Stimulated activated naive B cell treated with anti-CD40 and anti-IgM and Interleukin-4, amounts not matched to agents 10 μg/mL and 1 μg/mL and 100 μg/mL, for 72 hours (primary cell): ENCODE results near the gene USB1.

ENCODE experiments used
- ATAC-seq, 2 donors: fragments of 150-1000 bp; cut with Tn5 transposase; replicated peaks; 2 replicates each; pipeline ENCODE4 v1.10.0; 2021; ENCODE audit warnings: moderate library complexity in 1 of 2
- DNase-seq: peaks from one replicate; pipeline ENCODE4 v3.0.0; 2021
- H3K27ac Mint-ChIP-seq: one replicate; pipeline ENCODE4 v1.8.0; 2022; ENCODE audit warnings: mild to moderate bottlenecking, mixed read lengths
- H3K27me3 Mint-ChIP-seq, 2 donors: one replicate each; pipeline ENCODE4 v1.8.0; 2022; ENCODE audit warnings: mixed read lengths in 2 of 2
- H3K36me3 Mint-ChIP-seq, 2 donors: one replicate each; pipeline ENCODE4 v1.8.0; 2022; ENCODE audit warnings: mixed read lengths in 2 of 2, mild to moderate bottlenecking in 1 of 2
- H3K4me1 Mint-ChIP-seq, 2 donors: one replicate each; pipeline ENCODE4 v1.8.0; 2022; ENCODE audit warnings: mixed read lengths in 2 of 2, mild to moderate bottlenecking in 1 of 2
- H3K4me3 Mint-ChIP-seq, 2 donors: one replicate each; pipeline ENCODE4 v1.8.0; 2022; ENCODE audit warnings: mild to moderate bottlenecking in 2 of 2, mixed read lengths in 2 of 2, moderate library complexity in 1 of 2
- H3K9me3 Mint-ChIP-seq, 2 donors: one replicate each; pipeline ENCODE4 v1.8.0; 2022; ENCODE audit warnings: mixed read lengths in 2 of 2, mild to moderate bottlenecking in 1 of 2

Gene USB1

DNA sequence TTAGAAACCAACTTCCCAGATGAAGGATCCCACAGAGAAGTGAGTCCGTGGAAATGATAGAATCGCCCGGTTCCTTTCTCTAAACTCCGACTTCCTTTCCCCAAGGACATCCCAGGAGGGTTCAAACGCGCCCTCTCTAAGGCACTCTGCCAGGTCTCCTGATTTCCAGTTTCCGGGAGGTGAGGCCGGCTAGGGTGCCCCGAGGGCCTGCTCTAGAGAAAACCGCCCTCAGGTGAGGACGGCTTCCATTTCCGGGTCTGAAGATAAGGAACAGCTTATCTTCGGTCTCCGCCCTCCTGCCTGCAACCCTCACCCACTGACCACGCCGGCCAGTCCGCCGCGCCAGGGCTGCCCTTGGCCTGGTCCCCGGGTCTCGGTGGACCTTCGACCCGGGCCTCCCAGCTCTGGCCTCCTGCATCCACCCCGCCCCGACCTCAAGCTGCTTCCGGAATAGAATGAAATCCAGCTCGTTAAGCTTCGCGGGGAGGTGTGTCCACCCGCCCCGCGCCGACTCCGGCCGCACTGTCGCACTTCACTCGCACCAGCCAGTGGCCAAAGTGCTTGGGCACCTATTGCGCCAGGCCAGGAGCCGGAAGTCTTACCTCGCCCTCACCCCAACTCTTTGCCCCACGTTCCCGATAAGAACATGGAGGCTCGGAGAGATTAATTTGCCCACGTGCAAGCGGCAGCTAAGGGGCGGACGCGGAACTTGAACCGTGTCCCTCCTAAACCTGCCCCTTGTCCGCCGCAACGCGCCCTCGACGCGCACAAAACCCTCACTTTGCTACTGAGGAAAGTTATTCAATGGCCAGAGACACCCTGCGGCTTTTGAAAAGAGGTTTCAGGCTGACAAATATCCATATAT, 23.5 kb downstream of the USB1 start:
- H3K27ac Mint-ChIP-seq = peak overlapping the region; percentile 39
- H3K4me1 Mint-ChIP-seq = peaks cover 13 to 18% of the 10 kb centered on the region in 2 donors
- H3K4me3 Mint-ChIP-seq = peak overlapping the region; percentile 79 to 83
- H3K36me3 Mint-ChIP-seq = peaks cover 3 to 4% of the 10 kb centered on the region in 2 donors
- H3K9me3 Mint-ChIP-seq = no peaks in the 10 kb centered on the region
- no peak for ATAC-seq
- no peak for DNase-seq
- H3K27me3 Mint-ChIP-seq = peaks cover 42 to 46% of the 10 kb centered on the region in 2 donors

GRCh38 chr16:58025351-58026138, 24.3 kb downstream of the USB1 start, which contains the start of gene MMP15:
Gene MMP15 (plus strand): TSS chr16:58025754. CDS start chr16:58026351, 597 bp downstream.
- peak; percentile 29 for DNase-seq
- Mint-ChIP-seq H3K9me3 (no peaks in the 10 kb centered on the region), H3K36me3 (peaks cover 3 to 4% of the 10 kb centered on the region in 2 donors), H3K27me3 (peaks cover 46 to 49% of the 10 kb centered on the region in 2 donors), H3K27ac (peak within 1 kb of the TSS; percentile 39), H3K4me1 (peaks cover 12 to 13% of the 10 kb centered on the region in 2 donors), H3K4me3 (peak within 1 kb of the TSS; percentile 79 to 83)
- ATAC-seq = peak; percentile 71 to 74

DNA sequence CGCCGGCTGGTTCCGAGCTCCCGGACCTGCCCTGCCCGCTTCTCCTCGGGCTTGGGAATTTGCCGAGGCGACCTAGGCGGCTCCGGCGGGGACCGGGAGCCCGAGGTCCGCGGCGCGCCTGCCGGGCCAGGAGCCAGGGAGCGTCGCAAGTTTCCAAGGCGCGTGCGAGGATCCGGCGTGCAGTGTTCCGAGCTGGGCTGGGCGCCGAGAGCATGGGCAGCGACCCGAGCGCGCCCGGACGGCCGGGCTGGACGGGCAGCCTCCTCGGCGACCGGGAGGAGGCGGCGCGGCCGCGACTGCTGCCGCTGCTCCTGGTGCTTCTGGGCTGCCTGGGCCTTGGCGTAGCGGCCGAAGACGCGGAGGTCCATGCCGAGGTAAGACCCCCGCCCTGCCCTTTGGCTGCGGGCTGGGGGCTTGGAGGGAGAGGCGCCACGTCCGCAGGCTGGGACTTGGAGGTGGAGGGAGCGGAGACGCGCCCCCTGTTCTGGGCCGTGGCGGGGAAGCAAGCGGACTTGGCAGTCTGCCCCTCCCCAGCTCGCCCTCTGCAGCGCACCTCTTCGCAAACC, 25.0 kb downstream of the USB1 start:
- Mint-ChIP-seq H3K4me1 (peaks cover 9 to 11% of the 10 kb centered on the region in 2 donors), H3K27ac (no peak overlapping the region), H3K4me3 (peak overlapping the region; percentile 46 to 67), H3K36me3 (peaks cover 3% of the 10 kb centered on the region in 2 donors), H3K9me3 (no peaks in the 10 kb centered on the region), H3K27me3 (peaks cover 46 to 49% of the 10 kb centered on the region in 2 donors)
- ATAC-seq = peak; percentile 19 to 20
- no peak for DNase-seq

GRCh38 chr16:58026705-58027160, 25.5 kb downstream of the USB1 start:
- Mint-ChIP-seq H3K4me1 (peaks cover 9 to 11% of the 10 kb centered on the region in 2 donors), H3K4me3 (peak overlapping the region; percentile 46 to 67), H3K27me3 (peaks cover 46 to 49% of the 10 kb centered on the region in 2 donors), H3K36me3 (peaks cover 0 to under 1% of the 10 kb centered on the region in 2 donors), H3K27ac (no peak overlapping the region), H3K9me3 (no peaks in the 10 kb centered on the region)
- no peak for DNase-seq
- ATAC-seq = no peak

DNA sequence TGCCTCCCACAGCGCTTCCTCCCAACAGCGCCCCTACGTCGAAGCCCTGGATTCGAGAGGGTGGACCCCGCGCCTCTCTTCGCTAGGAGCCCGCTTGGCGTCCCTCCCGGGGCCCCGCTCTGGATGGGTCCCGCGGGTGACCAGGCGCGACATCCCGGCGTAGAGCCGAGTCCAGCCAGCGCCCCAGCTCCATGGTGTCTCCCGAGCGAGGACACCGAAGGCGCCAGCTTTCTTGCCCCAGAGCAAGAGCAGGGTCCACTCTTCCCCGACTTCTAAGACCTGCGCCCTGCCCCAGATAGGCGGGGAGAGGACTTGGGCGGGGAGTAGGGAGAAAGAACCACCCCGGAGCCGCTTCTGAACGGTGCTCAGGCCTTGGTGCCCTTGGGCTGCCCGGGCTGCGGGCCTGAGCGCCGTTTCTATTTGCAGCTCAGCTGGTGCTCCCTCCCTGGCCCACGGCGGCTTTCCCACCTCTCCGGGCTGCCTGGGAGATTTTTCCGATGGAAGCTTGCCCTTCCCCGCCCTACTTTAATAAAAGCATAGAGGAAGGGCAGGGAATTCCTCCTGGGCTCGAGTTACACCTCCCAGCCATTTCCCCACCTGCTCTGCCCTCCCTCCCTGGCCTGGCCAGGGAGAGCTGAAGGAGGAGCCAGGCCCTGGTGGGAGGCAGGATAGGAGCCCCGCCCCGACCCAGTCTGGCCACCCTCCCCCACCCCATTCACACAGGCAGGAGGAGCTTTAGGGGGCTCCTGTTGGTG, 26.1 kb downstream of the USB1 start:
- no peak for ATAC-seq
- peaks cover 45 to 49% of the 10 kb centered on the region in 2 donors for H3K27me3 Mint-ChIP-seq
- H3K9me3 Mint-ChIP-seq = no peaks in the 10 kb centered on the region
- DNase-seq = no peak
- H3K27ac Mint-ChIP-seq = no peak overlapping the region
- peaks cover 9% of the 10 kb centered on the region in 2 donors for H3K4me1 Mint-ChIP-seq
- no peaks in the 10 kb centered on the region for H3K36me3 Mint-ChIP-seq
- no peak overlapping the region for H3K4me3 Mint-ChIP-seq

GRCh38 chr16:58027916-58028455, 26.8 kb downstream of the USB1 start:
- Mint-ChIP-seq H3K4me3 (no peak overlapping the region), H3K4me1 (peaks cover 7 to 9% of the 10 kb centered on the region in 2 donors), H3K36me3 (no peaks in the 10 kb centered on the region), H3K27ac (no peak overlapping the region), H3K9me3 (no peaks in the 10 kb centered on the region), H3K27me3 (peaks cover 42 to 49% of the 10 kb centered on the region in 2 donors)
- ATAC-seq (no peak), DNase-seq (no peak)

DNA sequence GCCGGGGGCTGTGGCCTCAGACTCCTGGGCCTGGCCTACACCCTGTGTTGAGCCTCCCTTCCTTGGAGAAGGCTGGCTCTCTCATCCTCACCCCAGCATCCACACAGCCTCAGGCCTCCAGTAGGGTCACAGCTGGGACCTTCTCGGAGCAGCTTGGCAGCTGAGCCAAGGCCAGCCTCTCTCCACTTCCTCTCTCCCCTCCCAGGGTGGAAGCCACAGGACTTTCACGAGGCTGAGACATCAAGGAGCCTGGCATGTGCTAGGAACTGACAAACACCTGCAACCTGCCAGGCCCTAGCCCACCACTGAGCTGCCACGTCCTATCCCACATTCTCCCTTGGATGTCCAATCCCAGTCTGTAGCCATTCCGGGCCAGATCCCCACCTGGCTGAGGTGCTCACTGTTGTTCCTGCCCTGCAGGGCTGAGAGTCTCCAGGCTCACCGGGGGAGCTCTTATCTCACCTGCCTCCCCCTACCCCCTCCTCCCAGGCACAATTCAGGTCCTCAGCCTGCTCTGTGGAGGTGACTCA, 27.4 kb downstream of the USB1 start:
- Mint-ChIP-seq H3K36me3 (no peaks in the 10 kb centered on the region), H3K27ac (no peak overlapping the region), H3K4me3 (no peak overlapping the region), H3K9me3 (no peaks in the 10 kb centered on the region), H3K27me3 (peaks cover 40 to 48% of the 10 kb centered on the region in 2 donors), H3K4me1 (peaks cover 7 to 9% of the 10 kb centered on the region in 2 donors)
- ATAC-seq = no peak
- no peak for DNase-seq

GRCh38 chr16:58029410-58029809, 28.2 kb downstream of the USB1 start:
- peaks cover 7 to 9% of the 10 kb centered on the region in 2 donors for H3K4me1 Mint-ChIP-seq
- H3K27me3 Mint-ChIP-seq = peaks cover 32 to 40% of the 10 kb centered on the region in 2 donors
- no peak for ATAC-seq
- H3K4me3 Mint-ChIP-seq = no peak overlapping the region
- H3K27ac Mint-ChIP-seq = no peak overlapping the region
- H3K9me3 Mint-ChIP-seq = no peaks in the 10 kb centered on the region
- no peak for DNase-seq
- no peaks in the 10 kb centered on the region for H3K36me3 Mint-ChIP-seq

- ATAC-seq (no peak), DNase-seq (no peak)
- no peak overlapping the region for H3K4me3 Mint-ChIP-seq
- H3K36me3 Mint-ChIP-seq = no peaks in the 10 kb centered on the region
- H3K4me1 Mint-ChIP-seq = peaks cover 0 to under 1% of the 10 kb centered on the region in 2 donors
- no peaks in the 10 kb centered on the region for H3K9me3 Mint-ChIP-seq
- peaks cover 23 to 32% of the 10 kb centered on the region in 2 donors for H3K27me3 Mint-ChIP-seq
- H3K27ac Mint-ChIP-seq = no peak overlapping the region
Measured at GRCh38 chr16:58030136-58030840, 29.1 kb downstream of the USB1 start.

- Mint-ChIP-seq H3K36me3 (no peaks in the 10 kb centered on the region), H3K4me3 (no peak overlapping the region), H3K27me3 (peaks cover 23 to 31% of the 10 kb centered on the region in 2 donors), H3K4me1 (no peaks in the 10 kb centered on the region), H3K27ac (no peak overlapping the region), H3K9me3 (no peaks in the 10 kb centered on the region)
- no peak for ATAC-seq
- DNase-seq = no peak
Measured at GRCh38 chr16:58031016-58031800, 30.0 kb downstream of the USB1 start.

DNA sequence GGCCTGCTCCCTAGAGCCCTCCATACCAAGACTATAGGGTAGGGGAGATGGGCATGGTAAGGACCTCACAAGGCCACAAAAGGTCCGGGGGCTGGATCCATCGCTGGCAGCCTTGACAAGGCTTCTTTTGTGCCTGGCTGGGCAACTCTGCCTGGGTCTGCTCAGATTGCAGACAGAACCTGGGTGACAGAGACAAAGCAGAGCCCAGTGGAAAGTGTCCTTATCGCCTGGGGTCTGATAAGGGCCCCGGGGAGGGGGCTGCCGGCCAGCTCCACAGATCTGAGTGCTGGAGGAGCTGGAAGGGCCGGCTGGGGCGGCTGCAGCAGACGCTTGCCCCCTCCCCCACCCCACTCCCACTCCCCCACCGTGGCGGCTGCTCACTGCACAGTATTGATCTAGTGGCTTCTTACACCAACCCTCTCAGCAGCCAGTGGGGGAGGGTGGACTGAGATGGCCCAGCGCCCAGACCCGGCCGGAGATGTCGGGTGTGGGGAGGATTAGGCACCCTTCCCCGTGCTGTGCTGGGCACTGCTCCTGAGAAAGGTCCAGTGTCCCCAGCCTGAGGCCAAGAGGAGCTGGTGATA, 31.6 kb downstream of the USB1 start:
- H3K27me3 Mint-ChIP-seq = peaks cover 23 to 24% of the 10 kb centered on the region in 2 donors
- no peak overlapping the region for H3K4me3 Mint-ChIP-seq
- DNase-seq (no peak), ATAC-seq (no peak)
- no peaks in the 10 kb centered on the region for H3K4me1 Mint-ChIP-seq
- no peaks in the 10 kb centered on the region for H3K9me3 Mint-ChIP-seq
- H3K36me3 Mint-ChIP-seq = no peaks in the 10 kb centered on the region
- H3K27ac Mint-ChIP-seq = no peak overlapping the region

DNA sequence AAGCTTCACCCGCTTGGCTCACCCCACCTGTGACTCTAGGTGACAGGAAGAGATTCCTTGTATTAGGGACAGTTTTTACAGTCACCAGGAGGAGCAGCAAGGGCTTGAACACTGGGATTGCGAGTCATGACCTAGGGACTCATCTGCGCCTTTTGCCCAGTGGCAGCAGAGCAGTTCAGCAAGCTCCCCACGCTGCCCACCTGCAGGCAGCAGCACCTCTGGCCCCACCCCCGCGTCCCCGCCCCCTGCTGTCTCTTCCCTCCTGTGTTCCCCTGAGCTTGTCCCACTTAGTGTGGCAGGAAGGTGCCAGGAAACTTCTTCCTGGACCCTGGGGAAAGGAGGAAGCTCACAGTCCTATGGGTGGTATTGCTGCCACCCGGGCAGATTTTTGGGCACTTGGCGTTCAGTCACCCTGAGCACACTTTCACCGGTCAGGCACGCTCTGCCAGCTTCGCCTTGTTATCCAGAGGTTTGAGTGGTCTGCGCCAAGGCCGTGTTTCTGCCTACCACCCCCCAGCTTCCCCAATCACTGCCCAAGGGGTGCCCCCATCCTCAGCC, 33.0 kb downstream of the USB1 start:
- Mint-ChIP-seq H3K9me3 (no peaks in the 10 kb centered on the region), H3K27me3 (peaks cover 9 to 13% of the 10 kb centered on the region in 2 donors)
- no peak for DNase-seq

More for the DNA sequence above, 33.0 kb downstream of the USB1 start:
- H3K4me3 Mint-ChIP-seq = no peak overlapping the region
- no peaks in the 10 kb centered on the region for H3K4me1 Mint-ChIP-seq
- no peaks in the 10 kb centered on the region for H3K36me3 Mint-ChIP-seq
- no peak for ATAC-seq
- H3K27ac Mint-ChIP-seq = no peak overlapping the region
